Posterior vena cava (tissue), 2 donors: ENCODE data around the gene VIM. TPM values are rescaled to one million over a fixed set of nuclear protein-coding genes. Genes with fewer than 3 reads are reported as not detected.

ENCODE experiments used
- DNase-seq: peaks from one replicate; pipeline ENCODE4 v3.0.0-alpha.2; 2020; ENCODE audit warnings: low spot score
- intact Hi-C, 2 donors: fragments of 100-400 bp; cut with DNase I; formaldehyde crosslinking; loops; one replicate each; pipeline versions ENCODE4 v1.14.1 to v1.14.2; 2022 to 2023
- total RNA-seq, 2 donors: library from RNA; stranded (reverse); fragmentation: NEBNext Ultra II Directional; extraction: Animal tissue kit (Norgen Biotek cat#: 25700); gene quantifications; one replicate each; pipeline ENCODE4 v1.2.1, GENCODE V29; 2021
- donor health status: DM: yes; HTN: yes; CAD: no.
- donor health status: DM: yes; HTN: yes; CAD: no.

Gene VIM
- total RNA-seq, 2 donors from 2014 or later, result 2,278 to 2,643 TPM

DNA sequence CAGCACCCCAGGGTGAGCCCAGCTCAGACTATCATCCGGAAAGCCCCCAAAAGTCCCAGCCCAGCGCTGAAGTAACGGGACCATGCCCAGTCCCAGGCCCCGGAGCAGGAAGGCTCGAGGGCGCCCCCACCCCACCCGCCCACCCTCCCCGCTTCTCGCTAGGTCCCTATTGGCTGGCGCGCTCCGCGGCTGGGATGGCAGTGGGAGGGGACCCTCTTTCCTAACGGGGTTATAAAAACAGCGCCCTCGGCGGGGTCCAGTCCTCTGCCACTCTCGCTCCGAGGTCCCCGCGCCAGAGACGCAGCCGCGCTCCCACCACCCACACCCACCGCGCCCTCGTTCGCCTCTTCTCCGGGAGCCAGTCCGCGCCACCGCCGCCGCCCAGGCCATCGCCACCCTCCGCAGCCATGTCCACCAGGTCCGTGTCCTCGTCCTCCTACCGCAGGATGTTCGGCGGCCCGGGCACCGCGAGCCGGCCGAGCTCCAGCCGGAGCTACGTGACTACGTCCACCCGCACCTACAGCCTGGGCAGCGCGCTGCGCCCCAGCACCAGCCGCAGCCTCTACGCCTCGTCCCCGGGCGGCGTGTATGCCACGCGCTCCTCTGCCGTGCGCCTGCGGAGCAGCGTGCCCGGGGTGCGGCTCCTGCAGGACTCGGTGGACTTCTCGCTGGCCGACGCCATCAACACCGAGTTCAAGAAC, 1.1 kb downstream of the VIM start:
- intact Hi-C loops, result no loop called here
- DNase-seq, result peak; percentile 97

DNA sequence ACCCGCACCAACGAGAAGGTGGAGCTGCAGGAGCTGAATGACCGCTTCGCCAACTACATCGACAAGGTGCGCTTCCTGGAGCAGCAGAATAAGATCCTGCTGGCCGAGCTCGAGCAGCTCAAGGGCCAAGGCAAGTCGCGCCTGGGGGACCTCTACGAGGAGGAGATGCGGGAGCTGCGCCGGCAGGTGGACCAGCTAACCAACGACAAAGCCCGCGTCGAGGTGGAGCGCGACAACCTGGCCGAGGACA, 1.6 kb downstream of the VIM start:
- intact Hi-C loops, result no loop called here
- no peak for DNase-seq

DNA sequence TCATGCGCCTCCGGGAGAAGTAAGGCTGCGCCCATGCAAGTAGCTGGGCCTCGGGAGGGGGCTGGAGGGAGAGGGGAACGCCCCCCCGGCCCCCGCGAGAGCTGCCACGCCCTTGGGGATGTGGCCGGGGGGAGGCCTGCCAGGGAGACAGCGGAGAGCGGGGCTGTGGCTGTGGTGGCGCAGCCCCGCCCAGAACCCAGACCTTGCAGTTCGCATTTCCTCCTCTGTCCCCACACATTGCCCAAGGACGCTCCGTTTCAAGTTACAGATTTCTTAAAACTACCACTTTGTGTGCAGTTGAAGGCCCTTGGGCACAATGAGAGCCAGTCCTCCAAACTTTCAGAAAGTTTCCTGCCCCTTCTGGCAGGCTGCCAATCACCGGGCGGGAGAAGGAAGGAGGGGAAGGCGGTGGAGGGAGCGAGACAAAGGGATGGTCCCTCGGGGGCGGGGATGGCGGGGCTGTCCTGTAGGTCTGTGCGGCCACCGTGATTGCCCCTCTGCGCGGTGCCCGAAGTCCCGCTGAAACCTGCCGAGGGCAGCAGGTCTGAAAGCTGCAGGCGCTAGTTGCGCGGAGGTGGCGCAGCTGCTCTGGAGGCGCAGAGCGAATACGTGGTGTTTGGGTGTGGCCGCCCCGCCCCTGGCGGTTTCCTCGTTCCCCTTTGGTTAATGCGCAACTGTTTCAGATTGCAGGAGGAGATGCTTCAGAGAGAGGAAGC, 2.1 kb downstream of the VIM start:
- DNase-seq, result peak; percentile 96
- intact Hi-C loops, result no loop called here

DNA sequence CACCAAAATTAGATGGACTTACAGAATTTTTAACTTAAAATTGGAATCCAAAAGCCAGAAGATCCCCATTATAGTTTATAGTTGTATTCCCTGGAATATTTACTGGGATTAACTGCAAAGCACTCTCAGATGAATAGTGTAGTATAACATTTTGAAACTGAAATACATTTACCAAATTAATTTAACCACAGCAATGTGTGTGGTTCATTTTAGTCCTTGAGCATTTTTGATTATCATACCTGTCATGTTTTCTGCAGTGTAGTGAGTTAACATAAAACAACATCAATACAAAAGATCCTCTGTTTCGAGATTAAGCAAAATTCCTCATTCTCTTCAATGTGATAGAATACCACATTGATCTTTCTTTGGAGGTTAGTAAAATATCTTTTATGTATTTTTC, 3.7 kb downstream of the VIM start:
- intact Hi-C loops, result no loop called here
- DNase-seq, result no peak

DNA sequence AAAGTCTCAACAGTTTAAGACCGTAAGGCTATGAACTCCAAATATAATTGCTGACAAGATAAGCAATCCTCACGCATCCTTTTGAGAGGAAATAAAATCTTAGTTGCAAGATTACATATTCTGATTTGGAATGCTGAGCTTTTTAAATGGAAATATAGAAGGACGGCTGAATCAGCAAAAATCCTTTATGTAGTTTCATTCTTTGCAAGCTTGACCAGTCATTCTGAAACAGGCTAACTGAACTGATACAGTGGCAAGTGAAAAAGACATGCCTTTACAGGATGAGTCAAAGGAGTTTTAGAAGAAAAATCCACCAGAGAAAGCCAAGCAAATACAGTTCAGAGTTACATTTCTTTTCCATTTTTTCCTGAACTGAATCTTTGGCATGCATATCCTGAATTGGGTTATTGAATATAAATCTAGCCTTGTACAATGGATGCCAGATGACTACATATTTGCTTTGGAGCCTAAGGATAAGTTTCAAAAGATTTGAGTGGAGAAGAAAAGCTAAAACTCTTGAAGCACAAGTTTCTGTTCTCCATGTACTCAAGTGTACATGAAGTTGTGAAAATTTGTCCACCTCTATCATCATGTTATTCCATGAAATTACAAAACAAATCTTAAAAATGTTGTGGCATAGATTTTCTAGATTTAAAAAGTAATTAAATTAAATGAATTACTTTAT, 4.4 kb downstream of the VIM start:
- intact Hi-C loops, result no loop called here
- DNase-seq, result no peak

DNA sequence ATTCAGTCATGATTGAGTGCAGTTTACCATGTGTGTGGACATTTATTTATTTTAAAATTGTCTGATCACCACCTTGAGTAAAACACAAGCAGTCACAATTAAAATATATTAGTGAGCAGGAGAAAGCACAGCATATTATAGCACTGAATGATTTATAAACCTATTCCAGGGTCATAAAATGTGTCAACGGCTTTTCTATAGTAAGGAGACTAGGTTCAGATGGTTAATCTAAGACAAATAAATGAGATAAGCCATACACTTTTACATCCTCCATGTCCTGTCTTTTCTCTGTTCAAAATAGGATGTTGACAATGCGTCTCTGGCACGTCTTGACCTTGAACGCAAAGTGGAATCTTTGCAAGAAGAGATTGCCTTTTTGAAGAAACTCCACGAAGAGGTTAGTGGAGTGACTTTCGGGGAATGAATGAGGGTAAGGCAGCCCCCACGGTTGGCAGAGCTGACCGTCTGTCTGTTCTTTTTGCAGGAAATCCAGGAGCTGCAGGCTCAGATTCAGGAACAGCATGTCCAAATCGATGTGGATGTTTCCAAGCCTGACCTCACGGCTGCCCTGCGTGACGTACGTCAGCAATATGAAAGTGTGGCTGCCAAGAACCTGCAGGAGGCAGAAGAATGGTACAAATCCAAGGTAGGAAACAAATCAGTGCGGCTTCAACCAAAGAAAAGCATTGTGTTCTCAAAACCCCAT, 5.4 kb downstream of the VIM start:
- no peak for DNase-seq
- intact Hi-C loops, result no loop called here

DNA sequence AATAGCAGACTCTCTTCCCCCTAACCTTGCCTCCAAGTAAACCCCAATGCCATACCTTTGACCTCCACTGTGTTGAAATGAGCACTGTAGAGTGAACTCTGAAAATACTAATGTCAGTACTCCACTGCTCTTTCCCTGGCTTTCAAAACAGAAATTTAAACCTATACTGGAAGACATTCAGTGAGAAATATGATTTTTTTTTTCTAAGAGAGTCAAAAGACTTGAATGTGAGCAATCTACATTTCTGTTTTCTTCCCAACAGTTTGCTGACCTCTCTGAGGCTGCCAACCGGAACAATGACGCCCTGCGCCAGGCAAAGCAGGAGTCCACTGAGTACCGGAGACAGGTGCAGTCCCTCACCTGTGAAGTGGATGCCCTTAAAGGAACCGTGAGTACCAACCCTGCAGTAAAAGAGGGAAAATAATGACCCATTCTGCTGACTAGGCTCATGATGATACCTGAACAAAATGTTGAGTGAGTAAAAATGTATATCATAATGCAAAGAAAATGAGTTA, 6.4 kb downstream of the VIM start:
- intact Hi-C loops, result no loop called here
- no peak for DNase-seq

DNA sequence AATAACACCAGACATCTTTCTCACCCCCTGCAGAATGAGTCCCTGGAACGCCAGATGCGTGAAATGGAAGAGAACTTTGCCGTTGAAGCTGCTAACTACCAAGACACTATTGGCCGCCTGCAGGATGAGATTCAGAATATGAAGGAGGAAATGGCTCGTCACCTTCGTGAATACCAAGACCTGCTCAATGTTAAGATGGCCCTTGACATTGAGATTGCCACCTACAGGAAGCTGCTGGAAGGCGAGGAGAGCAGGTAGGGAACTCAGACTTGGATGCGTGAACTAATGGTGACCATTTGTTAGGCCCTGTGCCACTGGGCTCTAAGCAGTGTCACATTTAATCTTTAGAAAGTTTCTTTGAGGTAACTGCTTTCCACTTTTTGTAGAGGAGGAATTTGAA, 7.1 kb downstream of the VIM start:
- intact Hi-C loops, result no loop called here
- no peak for DNase-seq

DNA sequence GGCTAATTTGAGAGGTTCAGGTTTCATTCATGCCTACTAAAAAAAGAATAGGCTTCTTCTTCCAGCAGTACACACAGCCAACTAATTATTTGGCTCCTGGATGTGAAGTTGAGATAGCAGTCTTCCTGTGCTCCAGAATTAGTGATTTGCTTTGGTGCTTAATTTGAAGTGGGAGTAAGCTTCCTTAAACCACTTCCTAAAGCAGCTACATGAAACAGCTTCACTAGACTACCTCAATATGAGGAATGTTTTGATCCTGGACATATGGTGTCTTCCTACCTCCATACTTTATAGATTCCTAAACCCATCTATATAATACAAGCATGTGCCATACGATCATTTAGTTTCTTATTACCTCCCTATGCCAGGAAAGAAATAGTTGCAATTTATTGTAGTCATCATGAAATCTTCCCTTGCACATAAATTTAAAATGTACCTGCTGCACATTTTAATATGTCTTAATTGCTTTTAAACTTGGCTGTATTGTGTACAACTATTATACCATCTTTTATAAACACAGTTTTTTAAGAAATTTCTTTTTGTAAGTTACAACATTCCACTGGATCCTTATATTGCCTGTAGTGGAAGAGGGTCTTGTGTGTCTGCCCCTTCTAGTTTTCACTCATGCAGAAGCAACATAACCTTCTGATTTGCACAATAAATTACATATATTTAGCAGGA, 8.6 kb downstream of the VIM start:
- DNase-seq, result no peak
- intact Hi-C loops, result no loop called here

DNA sequence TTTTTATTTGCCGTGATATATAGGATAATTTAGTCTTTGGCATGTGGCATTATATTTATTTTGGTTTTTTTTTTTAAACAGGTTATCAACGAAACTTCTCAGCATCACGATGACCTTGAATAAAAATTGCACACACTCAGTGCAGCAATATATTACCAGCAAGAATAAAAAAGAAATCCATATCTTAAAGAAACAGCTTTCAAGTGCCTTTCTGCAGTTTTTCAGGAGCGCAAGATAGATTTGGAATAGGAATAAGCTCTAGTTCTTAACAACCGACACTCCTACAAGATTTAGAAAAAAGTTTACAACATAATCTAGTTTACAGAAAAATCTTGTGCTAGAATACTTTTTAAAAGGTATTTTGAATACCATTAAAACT, 9.1 kb downstream of the VIM start:
- intact Hi-C loops, result no loop called here
- no peak for DNase-seq

DNA sequence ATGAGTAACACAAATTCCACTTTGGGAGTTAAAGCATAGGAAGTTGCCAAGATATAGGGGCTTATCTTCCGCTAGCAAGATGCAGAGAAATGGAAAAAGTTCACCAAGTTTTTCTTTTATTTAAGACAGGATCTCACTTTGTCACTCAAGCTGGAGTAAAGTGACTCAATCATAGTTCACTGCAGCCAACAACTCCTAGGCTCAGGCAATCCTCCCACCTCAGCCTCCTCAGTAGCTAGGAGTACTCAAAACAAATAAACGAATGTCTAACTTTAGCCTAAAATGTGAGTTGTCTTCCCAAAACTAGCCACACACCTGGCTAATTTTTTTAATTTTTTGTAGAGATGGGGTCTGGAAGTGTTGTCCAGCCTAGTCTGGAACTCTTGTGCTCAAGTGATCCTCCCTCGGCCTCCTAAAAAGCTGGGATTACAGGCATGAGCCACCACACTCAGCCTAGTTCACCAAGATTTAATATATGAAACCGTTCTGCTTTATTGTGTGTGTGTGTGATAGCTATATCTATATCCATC, 9.9 kb downstream of the VIM start:
- DNase-seq, result no peak
- intact Hi-C loops, result no loop called here

DNA sequence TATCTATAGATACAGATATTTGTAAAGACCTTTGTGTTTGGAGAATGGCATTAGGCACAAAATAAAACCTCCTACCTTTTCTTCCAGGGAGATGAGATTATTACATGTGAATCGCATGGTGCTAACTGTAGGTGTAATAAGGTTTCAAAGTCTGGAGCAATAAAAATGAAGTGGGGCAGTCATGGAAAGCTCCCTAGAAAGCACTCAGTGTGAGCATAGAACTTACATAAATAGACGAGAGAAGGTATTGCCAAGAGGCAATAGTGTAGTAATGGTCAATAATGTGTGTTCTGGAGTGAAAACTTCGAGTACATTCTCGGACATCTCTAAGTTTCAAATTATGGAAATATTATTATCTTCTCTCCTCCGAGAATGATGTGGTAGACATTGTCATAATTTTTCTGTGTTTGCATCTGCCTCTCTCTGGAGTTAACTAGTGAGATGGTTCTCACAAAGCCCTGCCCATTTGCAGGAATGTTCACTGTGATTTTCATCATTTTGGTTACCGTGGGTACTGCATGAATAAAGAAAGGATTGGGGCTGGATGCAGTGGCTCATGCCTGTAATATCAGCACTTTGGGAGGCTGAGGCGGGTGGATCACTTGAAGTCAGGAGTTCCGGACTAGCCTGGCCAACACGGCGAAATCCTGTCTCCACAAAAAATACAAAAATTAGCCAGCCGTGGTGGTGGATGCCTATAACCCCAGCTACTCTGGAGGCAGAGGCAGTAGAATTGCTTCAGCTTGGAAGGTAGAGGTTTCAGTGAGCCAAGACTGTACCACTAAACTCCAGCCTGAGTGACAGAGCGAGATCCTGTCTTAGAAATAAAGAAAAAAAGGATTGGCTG, 10.6 kb downstream of the VIM start:
- intact Hi-C loops, result no loop called here
- DNase-seq, result no peak

DNA sequence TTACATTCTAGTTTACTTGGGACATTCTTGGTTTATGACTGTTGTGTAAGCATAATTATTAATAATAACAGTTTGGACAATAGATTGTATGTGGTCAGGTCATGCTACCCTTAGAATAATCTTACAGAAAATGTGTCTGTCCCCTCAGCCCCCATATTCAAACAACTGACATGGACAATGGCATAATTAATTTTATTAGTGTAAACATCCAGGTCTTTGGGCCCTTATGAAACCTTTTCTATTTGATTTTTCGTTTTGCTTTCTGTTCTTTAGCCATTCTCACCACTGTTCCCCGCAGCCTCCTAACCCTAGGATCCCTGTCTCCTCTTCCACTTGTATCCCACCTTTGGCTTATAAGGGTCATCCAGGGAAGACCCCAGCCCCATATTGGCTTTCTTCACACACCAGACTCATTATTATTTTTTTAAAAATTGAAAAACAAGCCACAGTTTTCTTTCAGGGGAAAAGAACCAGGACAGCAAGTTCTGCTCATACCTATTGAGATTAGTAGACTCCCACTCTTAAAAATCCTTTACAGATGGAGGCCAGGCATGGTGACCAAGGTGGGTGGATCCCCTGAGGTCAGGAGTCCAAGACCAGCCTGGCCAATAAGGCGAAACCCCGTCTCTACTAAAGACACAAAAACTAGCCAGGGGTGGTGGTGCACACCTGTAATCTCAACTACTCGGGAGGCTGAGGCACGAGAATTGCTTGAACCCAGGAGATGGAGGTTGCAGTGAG, 11.5 kb downstream of the VIM start:
- intact Hi-C loops, result loop anchor here in 1 of 2 donors (5.0 kb wide), 1 partner anchor 392 kb away; no protein-coding TSS in a partner anchor
- DNase-seq, result no peak

DNA sequence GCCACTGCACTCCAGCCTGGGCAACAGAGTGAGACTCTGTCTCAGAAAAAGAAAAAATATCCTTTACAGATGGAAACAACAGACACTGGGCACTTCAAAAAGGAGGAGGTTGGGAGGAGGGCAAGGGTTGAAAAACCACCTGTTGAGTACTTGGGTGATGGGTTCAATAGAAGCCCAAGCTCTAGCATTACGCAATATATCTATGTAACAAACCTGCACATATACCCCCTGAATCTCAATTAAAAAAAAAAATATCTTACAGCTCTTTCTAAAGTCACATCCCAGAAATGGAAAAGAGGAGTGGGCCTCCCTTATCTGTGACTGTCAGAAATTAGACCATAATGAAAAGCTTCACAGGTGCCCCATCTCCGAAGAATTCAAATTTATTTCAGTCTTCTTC, 12.1 kb downstream of the VIM start:
- intact Hi-C loops, result loop anchor here in 1 of 2 donors (5.0 kb wide), 1 partner anchor 393 kb away; no protein-coding TSS in a partner anchor
- DNase-seq, result no peak

DNA sequence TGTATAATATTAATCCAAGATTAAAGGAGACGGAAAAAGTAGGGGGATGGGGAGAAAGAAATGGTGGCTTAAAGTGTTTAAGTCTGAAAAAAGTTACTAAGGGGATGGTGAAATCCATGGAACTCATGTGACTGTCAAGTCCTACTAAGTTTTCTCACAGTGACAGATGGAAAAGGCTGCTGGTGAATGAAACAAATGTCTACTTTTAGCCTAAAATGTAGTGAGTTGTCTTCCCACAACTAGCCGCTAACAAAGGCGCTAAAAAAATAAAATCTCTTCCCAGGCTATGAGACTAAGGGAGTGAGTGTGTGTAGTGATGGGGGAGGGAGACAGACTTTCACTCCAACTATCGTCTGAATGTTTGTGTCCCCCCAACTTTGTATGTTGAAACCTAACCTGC, 12.6 kb downstream of the VIM start:
- intact Hi-C loops, result loop anchor here in 1 of 2 donors (5.0 kb wide), 1 partner anchor 393 kb away; no protein-coding TSS in a partner anchor
- DNase-seq, result no peak

DNA sequence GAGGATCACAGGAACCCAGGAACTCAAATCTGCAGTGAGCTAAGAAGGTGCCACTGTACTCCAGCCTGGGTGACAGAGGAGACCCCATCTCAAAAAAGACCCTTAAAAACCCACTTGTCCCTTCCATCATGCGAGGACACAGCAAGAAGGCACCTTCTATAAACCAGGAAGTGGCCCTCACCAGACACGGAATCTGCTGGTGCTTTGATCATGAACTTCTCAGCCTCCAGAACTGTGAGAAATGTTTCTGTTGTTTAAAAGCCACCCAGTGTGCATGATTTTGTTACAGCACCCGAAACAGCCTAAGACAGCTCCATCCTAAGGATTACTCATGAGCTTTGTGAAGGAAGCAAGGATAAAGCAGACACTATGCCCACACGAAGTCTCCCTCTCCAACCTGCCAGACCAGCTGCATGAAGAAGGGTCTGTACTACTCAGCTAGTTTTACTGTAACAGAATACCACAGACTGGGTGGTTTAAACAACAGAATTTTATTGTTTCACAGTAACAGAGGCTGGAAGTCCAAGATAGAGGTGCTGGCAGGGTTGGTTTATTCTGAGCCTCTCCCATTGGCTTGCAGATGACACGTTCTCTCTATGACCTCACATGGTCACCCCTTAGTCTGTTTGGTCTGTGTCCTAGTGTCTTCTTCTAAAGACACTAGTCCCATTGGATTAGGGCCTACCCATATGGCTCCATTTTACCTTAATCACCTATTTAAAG, 13.7 kb downstream of the VIM start:
- DNase-seq, result no peak
- intact Hi-C loops, result loop anchor here in 1 of 2 donors (5.0 kb wide), 1 partner anchor 394 kb away; no protein-coding TSS in a partner anchor
